Neural cell (in vitro differentiated cells): ENCODE measurements around the gene SLC35B4. TPM values are rescaled to one million over a fixed set of nuclear protein-coding genes. Genes with fewer than 3 reads are reported as not detected.

Source experiments
- H2AFZ ChIP-seq: fragments of 200-600, 300-800 bp; sonication (generic), shearing (Covaris generic); 2 replicates; pipeline ENCODE4 v1.6.0; 2014; ENCODE audit warnings: low read depth, mild to moderate bottlenecking, antibody characterized with exemption, low read length, moderate library complexity
- H3F3A ChIP-seq: fragments of 200-600 bp; shearing (Covaris generic); 2 replicates; pipeline ENCODE4 v1.6.1; 2016; ENCODE audit warnings: mild to moderate bottlenecking, moderate library complexity, mixed read lengths, antibody characterized with exemption, low read length; ENCODE audit not compliant: insufficient read depth, poor library complexity, severe bottlenecking
- H3K27ac ChIP-seq: fragments of 200-600, 300-800 bp; sonication (generic), shearing (Covaris generic); 2 replicates; pipeline ENCODE4 v1.5.1; 2014; ENCODE audit warnings: mild to moderate bottlenecking, low read length, moderate library complexity
- H3K27me3 ChIP-seq: fragments of 300-800, 200-600 bp; sonication (generic), shearing (Covaris generic); 2 replicates; pipeline ENCODE4 v1.6.0; 2014; ENCODE audit warnings: mild to moderate bottlenecking, low read depth, low read length, moderate library complexity; ENCODE audit not compliant: insufficient read depth
- H3K36me3 ChIP-seq: fragments of 300-800, 200-600 bp; sonication (generic), shearing (Covaris generic); 2 replicates; pipeline ENCODE4 v1.5.1; 2014; ENCODE audit warnings: mild to moderate bottlenecking, antibody characterized with exemption, low read length, moderate library complexity; ENCODE audit not compliant: insufficient read depth
- H3K4me2 ChIP-seq: fragments of 300-800, 200-600 bp; sonication (generic), shearing (Covaris generic); 2 replicates; pipeline ENCODE4 v1.6.0; 2014; ENCODE audit warnings: mild to moderate bottlenecking, low read length
- H3K4me3 ChIP-seq: fragments of 300-800, 200-600 bp; sonication (generic), shearing (Covaris generic); 2 replicates; pipeline ENCODE4 v1.5.1; 2014; ENCODE audit warnings: mild to moderate bottlenecking, low read length, moderate library complexity
- H3K79me2 ChIP-seq: fragments of 200-600 bp; shearing (Covaris generic); replicated peaks from 2 replicates; pipeline ENCODE4 v1.6.0; 2014; ENCODE audit warnings: mild to moderate bottlenecking, low read length, moderate library complexity; ENCODE audit not compliant: insufficient read depth
- H3K9ac ChIP-seq: fragments of 300-800, 200-600 bp; sonication (generic), shearing (Covaris generic); 2 replicates; pipeline ENCODE4 v1.6.1; 2016; ENCODE audit warnings: mild to moderate bottlenecking, low read length, mixed read lengths
- H3K9me2 ChIP-seq: fragments of 200-600 bp; shearing (Covaris generic); 2 replicates; pipeline ENCODE4 v1.6.1; 2016; ENCODE audit warnings: mild to moderate bottlenecking, low read length, mixed read lengths; ENCODE audit not compliant: insufficient read depth
- H3K9me3 ChIP-seq: fragments of 200-600, 300-800 bp; sonication (generic), shearing (Covaris generic); 2 replicates; pipeline ENCODE4 v1.6.1; 2016; ENCODE audit warnings: mild to moderate bottlenecking, mixed run types, low read length, moderate library complexity, mixed read lengths
- H4K20me1 ChIP-seq: fragments of 200-600 bp; shearing (Covaris generic); 2 replicates; pipeline ENCODE4 v1.6.1; 2016; ENCODE audit warnings: mild to moderate bottlenecking, mixed run types; ENCODE audit not compliant: insufficient read depth
- EP300 ChIP-seq: fragments of 450-650 bp; conservative IDR thresholded peaks from 2 replicates; pipeline ENCODE4 v1.6.1; 2014; ENCODE audit warnings: antibody characterized with exemption, mild to moderate bottlenecking, moderate library complexity; ENCODE audit not compliant: poor library complexity, severe bottlenecking
- EZH2 ChIP-seq: fragments of 200-600, 300-800 bp; shearing (Covaris generic), sonication (generic); IDR thresholded peaks from 2 replicates; pipeline ENCODE4 v1.6.1; 2014; ENCODE audit warnings: antibody characterized with exemption, low read length, borderline replicate concordance, mild to moderate bottlenecking; ENCODE audit not compliant: insufficient read depth, poor library complexity, severe bottlenecking
- MXI1 ChIP-seq: fragments of 450-650 bp; conservative IDR thresholded peaks from 2 replicates; pipeline ENCODE4 v1.6.1; 2014; ENCODE audit warnings: antibody characterized with exemption, mild to moderate bottlenecking; ENCODE audit not compliant: poor library complexity, severe bottlenecking
- POLR2AphosphoS5 ChIP-seq: IDR thresholded peaks from 2 replicates; pipeline ENCODE4 v1.6.1; 2012
- RAD21 ChIP-seq: fragments of 450-650 bp; conservative IDR thresholded peaks from 2 replicates; pipeline ENCODE4 v1.6.1; 2014; ENCODE audit warnings: antibody characterized with exemption, mild to moderate bottlenecking, moderate library complexity
- SMC3 ChIP-seq: fragments of 450-650 bp; conservative IDR thresholded peaks from 2 replicates; pipeline ENCODE4 v1.6.1; 2014; ENCODE audit warnings: antibody characterized with exemption, mild to moderate bottlenecking, moderate library complexity; ENCODE audit not compliant: poor library complexity
- TAF1 ChIP-seq: IDR thresholded peaks from 2 replicates; pipeline ENCODE4 v1.6.1; 2012; ENCODE audit warnings: low read depth
- polyA plus RNA-seq: library from polyadenylated mRNA; depleted of rRNA; stranded (reverse); fragments of >200 nt; gene quantifications from 2 replicates; pipeline ENCODE4 v1.2.3, GENCODE V29; 2014
- TF ChIP-seq, protein P1 (sequence below): IDR thresholded peaks from 2 replicates; pipeline ENCODE4 v1.6.1; 2012; ENCODE audit warnings: borderline replicate concordance
- TF ChIP-seq, protein P2 (sequence below): fragments of 450-650 bp; IDR thresholded peaks from 2 replicates; pipeline ENCODE4 v1.5.1; 2014; ENCODE audit warnings: antibody characterized with exemption, mild to moderate bottlenecking, moderate library complexity; ENCODE audit not compliant: poor library complexity, severe bottlenecking

Gene SLC35B4
- polyA plus RNA-seq, 1 donor from 2014 or later = 30.1 TPM

- Histone ChIP-seq H3K27ac (peak overlapping the region; percentile 80), H3K36me3 (no peaks in the 10 kb centered on the region), H3K4me3 (peak overlapping the region; percentile 50), H3K79me2 (no peaks in the 10 kb centered on the region), H3K9me2 (no peaks in the 10 kb centered on the region), H3K9me3 (no peaks in the 10 kb centered on the region), H2AFZ (no peak overlapping the region), H3F3A (peaks cover 3% of the 10 kb centered on the region), H4K20me1 (no peaks in the 10 kb centered on the region), H3K4me2 (peak overlapping the region; percentile 9), H3K27me3 (no peaks in the 10 kb centered on the region), H3K9ac (peak overlapping the region; percentile 45)
- TF ChIP-seq, protein P1, sequence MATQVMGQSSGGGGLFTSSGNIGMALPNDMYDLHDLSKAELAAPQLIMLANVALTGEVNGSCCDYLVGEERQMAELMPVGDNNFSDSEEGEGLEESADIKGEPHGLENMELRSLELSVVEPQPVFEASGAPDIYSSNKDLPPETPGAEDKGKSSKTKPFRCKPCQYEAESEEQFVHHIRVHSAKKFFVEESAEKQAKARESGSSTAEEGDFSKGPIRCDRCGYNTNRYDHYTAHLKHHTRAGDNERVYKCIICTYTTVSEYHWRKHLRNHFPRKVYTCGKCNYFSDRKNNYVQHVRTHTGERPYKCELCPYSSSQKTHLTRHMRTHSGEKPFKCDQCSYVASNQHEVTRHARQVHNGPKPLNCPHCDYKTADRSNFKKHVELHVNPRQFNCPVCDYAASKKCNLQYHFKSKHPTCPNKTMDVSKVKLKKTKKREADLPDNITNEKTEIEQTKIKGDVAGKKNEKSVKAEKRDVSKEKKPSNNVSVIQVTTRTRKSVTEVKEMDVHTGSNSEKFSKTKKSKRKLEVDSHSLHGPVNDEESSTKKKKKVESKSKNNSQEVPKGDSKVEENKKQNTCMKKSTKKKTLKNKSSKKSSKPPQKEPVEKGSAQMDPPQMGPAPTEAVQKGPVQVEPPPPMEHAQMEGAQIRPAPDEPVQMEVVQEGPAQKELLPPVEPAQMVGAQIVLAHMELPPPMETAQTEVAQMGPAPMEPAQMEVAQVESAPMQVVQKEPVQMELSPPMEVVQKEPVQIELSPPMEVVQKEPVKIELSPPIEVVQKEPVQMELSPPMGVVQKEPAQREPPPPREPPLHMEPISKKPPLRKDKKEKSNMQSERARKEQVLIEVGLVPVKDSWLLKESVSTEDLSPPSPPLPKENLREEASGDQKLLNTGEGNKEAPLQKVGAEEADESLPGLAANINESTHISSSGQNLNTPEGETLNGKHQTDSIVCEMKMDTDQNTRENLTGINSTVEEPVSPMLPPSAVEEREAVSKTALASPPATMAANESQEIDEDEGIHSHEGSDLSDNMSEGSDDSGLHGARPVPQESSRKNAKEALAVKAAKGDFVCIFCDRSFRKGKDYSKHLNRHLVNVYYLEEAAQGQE = no peak
- TF ChIP-seq, protein P2, sequence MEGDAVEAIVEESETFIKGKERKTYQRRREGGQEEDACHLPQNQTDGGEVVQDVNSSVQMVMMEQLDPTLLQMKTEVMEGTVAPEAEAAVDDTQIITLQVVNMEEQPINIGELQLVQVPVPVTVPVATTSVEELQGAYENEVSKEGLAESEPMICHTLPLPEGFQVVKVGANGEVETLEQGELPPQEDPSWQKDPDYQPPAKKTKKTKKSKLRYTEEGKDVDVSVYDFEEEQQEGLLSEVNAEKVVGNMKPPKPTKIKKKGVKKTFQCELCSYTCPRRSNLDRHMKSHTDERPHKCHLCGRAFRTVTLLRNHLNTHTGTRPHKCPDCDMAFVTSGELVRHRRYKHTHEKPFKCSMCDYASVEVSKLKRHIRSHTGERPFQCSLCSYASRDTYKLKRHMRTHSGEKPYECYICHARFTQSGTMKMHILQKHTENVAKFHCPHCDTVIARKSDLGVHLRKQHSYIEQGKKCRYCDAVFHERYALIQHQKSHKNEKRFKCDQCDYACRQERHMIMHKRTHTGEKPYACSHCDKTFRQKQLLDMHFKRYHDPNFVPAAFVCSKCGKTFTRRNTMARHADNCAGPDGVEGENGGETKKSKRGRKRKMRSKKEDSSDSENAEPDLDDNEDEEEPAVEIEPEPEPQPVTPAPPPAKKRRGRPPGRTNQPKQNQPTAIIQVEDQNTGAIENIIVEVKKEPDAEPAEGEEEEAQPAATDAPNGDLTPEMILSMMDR = no peak
- TF ChIP-seq POLR2AphosphoS5 = peak; percentile 45
- TF ChIP-seq SMC3 = no peak
- no peak for TF ChIP-seq TAF1
- no peak for TF ChIP-seq EZH2
- peak; percentile 65 for TF ChIP-seq EP300
- TF ChIP-seq RAD21 = no peak
- no peak for TF ChIP-seq MXI1
Measured at GRCh38 chr7:134284011-134284410, 32.7 kb downstream of the SLC35B4 start.

DNA sequence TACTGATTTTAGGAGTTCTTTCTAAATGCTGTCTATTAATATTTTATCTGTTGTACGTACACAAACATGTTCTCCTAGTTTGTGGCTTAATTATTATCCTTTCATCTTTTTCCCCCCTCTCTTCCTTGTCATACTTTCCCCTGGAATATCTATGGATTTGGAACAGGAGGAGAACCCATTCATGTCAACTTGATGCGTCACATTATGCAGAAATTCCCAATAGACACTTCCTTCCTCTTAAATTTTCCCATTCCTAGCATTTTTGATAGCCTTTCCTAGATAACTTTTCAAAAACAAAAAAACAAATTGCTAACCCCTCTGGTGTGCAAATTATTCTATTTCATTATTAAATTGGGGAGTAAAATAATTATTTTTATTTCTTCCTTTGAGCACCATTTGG lies 36.2 kb downstream of the SLC35B4 start:
- TF ChIP-seq, protein P1 = peak; percentile 98
- no peak for TF ChIP-seq POLR2AphosphoS5
- Histone ChIP-seq H3K79me2 (no peaks in the 10 kb centered on the region), H3K27ac (peak overlapping the region; percentile 72), H3K9ac (no peak overlapping the region), H4K20me1 (no peaks in the 10 kb centered on the region), H3K27me3 (no peaks in the 10 kb centered on the region), H3K9me3 (no peaks in the 10 kb centered on the region), H2AFZ (no peak overlapping the region), H3K4me2 (no peak overlapping the region), H3F3A (peaks cover 3% of the 10 kb centered on the region), H3K4me3 (peak overlapping the region; percentile 15), H3K36me3 (no peaks in the 10 kb centered on the region), H3K9me2 (no peaks in the 10 kb centered on the region)
